ENCODE measurements around the gene CTBP2.

CTBP2 gene

GRCh38 chr10:125141860-125142484, 18.4 kb downstream of the CTBP2 start:
- DNase-seq = no peak

- DNase-seq = no peak
Measured at GRCh38 chr10:125141150-125141859, 19.1 kb downstream of the CTBP2 start.

DNA sequence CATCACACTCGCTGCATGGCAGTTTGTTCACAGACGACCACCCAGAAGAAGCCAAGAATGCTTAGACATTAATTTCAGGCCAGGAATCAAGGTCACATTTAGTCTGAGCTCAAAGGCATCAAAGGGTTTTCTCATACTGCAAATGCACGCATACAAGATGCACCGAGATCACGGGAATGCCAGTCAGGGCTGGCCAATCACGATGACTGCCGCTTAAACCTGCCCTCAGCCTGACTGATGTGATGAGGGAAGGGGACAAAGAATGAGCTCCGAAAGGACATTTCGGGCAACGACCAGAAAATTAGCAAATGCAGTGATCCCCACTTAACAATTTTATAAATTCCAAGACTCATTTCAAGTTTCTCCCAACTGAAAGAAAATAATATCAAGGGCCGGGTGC, 20.2 kb downstream of the CTBP2 start:
- no peak for DNase-seq

GRCh38 chr10:125137601-125138438, 22.5 kb downstream of the CTBP2 start:
- DNase-seq = no peak

GRCh38 chr10:125136087-125136486, 24.3 kb downstream of the CTBP2 start:
- DNase-seq = no peak

GRCh38 chr10:125135771-125136035, 24.7 kb downstream of the CTBP2 start:
- no peak for DNase-seq

DNA sequence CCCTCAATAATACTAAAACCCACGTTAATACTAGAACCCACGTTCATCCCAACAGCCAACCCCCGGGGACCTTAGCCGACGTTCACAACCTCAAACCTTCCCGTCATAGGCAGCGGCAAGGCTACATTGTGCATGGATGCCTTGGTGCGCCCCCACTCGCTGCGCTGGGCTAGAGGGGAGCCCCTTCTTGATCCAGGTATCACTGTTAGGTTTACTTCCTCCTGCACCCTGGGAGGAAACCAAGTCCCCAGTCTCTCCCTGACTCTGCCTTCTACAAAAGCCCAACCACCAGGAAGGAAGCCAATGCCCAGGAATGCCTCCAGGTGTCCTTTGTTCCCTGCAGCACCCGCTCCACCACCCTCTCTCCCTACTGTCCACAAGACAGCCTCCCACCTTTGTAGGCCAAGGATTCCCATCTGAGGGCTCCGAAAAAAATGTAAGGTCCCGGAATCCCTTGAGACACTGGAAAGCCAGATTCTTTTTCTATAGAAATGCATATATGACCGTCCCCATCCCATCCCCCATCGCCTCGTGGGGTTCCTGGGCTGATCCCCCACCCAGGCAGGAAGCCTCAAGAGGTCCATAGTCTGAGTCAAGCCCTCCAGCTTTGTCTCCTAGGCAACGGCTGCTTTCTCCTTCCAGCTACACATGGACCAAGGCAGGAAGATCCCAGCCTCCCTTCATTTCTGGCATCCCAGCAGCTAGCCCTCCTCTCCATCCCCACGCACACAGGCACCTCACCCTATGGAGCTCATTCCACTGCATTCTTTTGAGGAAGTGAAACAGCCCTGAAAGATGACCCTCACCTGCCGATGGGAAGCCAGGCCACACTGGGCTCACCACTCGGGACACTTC, 25.2 kb downstream of the CTBP2 start:
- DNase-seq = no peak

DNA sequence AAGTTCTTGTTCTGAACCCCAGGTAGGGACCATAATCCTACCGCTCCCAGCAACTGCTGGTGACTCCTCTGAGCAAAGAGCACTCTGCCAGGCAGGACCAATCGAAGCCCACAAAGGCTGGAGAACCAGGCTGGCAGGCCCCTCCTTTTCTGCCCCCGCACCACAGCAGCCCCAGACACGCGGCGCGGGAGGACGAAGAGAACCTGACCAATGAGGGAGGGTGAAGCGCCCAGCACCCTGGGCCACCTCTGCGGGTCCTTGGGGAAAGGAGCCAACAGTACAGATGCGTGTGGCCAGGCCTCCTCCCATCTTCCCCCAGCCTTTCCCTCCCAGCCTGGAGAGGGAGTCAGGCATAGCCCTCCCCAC, 25.9 kb downstream of the CTBP2 start:
- DNase-seq = no peak

DNA sequence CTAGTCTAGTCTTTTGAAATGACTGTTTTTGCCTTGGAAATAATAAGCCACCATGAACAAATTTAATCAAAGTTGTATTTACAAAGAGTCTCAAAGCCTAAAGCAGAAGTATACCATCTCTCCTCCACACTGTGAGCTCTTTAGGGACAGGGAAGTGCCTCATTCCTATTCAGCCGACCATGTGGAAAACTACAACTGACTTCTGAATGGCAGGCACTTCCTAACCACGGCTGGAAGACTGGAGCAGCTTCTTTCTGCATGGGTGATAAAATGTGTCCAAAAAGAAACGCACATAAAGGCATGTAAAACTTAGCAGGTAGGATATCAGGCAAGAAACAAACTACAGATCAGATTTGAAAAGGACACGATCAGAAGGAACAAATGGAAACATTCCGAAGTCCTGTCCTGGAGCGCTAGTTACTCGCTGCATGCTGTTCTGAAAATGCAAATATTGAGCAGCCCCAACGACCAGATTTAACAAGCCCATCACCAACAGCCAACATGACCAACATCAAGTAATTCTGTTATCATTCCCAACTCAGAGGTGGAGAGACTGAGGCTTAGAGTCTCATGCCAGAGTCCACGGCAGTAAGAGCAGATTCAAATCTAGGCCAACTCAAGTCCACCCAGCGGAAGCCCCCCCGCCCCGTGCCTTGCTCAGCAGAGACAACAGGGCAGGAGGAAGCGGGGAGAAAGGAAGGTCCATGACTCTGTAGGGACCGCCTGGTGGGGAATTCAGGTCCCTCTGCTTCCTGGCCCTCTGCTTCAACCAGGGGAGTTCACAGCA, 26.5 kb downstream of the CTBP2 start:
- DNase-seq = no peak

- no peak for DNase-seq
Measured at GRCh38 chr10:125132344-125132743, 28.0 kb downstream of the CTBP2 start.

GRCh38 chr10:125130916-125131315, 29.4 kb downstream of the CTBP2 start:
- DNase-seq = no peak

GRCh38 chr10:125130260-125130659, 30.1 kb downstream of the CTBP2 start:
- DNase-seq = no peak

- DNase-seq = no peak
Measured at GRCh38 chr10:125129076-125129458, 31.3 kb downstream of the CTBP2 start.

GRCh38 chr10:125128397-125129075, 31.8 kb downstream of the CTBP2 start:
- DNase-seq = no peak

- no peak for DNase-seq
Measured at GRCh38 chr10:125127986-125128385, 32.4 kb downstream of the CTBP2 start.

GRCh38 chr10:125127110-125127509, 33.3 kb downstream of the CTBP2 start:
- DNase-seq = no peak

GRCh38 chr10:125125951-125126735, 34.2 kb downstream of the CTBP2 start:
- DNase-seq = no peak

GRCh38 chr10:125124907-125125306, 35.5 kb downstream of the CTBP2 start:
- DNase-seq = no peak

GRCh38 chr10:125124115-125124487, 36.3 kb downstream of the CTBP2 start:
- DNase-seq = no peak

GRCh38 chr10:125123476-125124114, 36.8 kb downstream of the CTBP2 start:
- DNase-seq = no peak

DNA sequence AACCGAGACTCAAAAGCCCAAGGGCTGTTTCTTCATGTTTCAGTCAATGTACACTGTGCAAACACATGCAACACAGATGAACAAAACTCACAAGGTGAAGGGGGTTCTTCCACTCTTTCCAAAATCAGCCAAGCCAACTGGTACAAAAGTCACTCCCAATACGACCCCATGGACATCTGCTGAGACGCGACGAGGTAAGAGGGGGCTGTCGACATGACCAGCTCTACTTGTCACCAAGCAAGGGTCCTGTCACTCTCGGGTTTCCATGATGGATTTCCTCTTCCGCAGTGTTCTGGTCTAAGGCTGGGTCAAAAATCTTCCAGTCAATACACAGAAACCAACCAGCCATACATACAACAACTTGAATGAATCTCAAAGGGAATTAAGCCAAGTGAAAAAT, 37.8 kb downstream of the CTBP2 start:
- no peak for DNase-seq
